ENCODE results near the gene PALB2. TPM values are rescaled to one million over a fixed set of nuclear protein-coding genes. Genes with fewer than 3 reads are reported as not detected.
A peak's percentile ranks its signal among the peaks of the same experiment; 100 is the strongest.

Gene PALB2
- total and polyA plus RNA-seq, 9 of the 15 experiments (the other 6 are each of a cell fraction or from before 2014, with no cell fraction given) = 7.0 to 25.8 (median 15.2) TPM

GRCh38 chr16:23597003-23597756, 43.9 kb downstream of the PALB2 start (continued):
- TF ChIP-seq ZNF23 (CRISPR knock-in tag; IDR thresholded peaks at IDR 0.05) (peak; percentile 94), PTTG1 (tag; IDR thresholded peaks at IDR 0.05; ENCODE audit: low read depth) (peak; percentile 99), POLR2AphosphoS5 (IDR thresholded peaks at IDR 0.05; ENCODE audit: control insufficient read depth, insufficient read depth, low read depth, low read length) (peak; percentile 51; the same call in 1 of the 2 replicates), HBP1 (CRISPR knock-in tag; IDR thresholded peaks at IDR 0.05) (peak; percentile 99), PHB2 (IDR thresholded peaks at IDR 0.05; ENCODE audit: low read depth) (no peak), SMAD4 (CRISPR knock-in tag; conservative IDR thresholded peaks at IDR 0.05) (peak; percentile 100), ZNF407 (IDR thresholded peaks at IDR 0.05; ENCODE audit: low read depth) (no peak), IRF9 (tag; IDR thresholded peaks at IDR 0.05) (peak; percentile 100), TAF7 (tag; IDR thresholded peaks at IDR 0.05) (peak; percentile 97), ARID2 (IDR thresholded peaks at IDR 0.05) (peak; percentile 69; the same call in 1 of the 2 replicates), ZNF217 (CRISPR knock-in tag; IDR thresholded peaks at IDR 0.05) (no peak), SAP30 (IDR thresholded peaks at IDR 0.05; ENCODE audit: borderline replicate concordance, insufficient read depth, low read depth, low read length, poor library complexity, severe bottlenecking) (peak; percentile 26), ELF4 (CRISPR knock-in tag; IDR thresholded peaks at IDR 0.05) (peak; percentile 100), USF1 (CRISPR knock-in tag; IDR thresholded peaks at IDR 0.05) (no peak), TAF9B (IDR thresholded peaks at IDR 0.05; ENCODE audit: partially characterized antibody) (peak; percentile 65), ZBTB17 (CRISPR knock-in tag; IDR thresholded peaks at IDR 0.05) (peak; percentile 97), LEF1 (IDR thresholded peaks at IDR 0.05) (peak; percentile 80)

Data from K562 (cell line).